Activated naive CD8-positive, alpha-beta T cell treated with anti-CD3 and anti-CD28 coated beads, Interleukin-2, amount 10 ng/mL, durations not matched to agents 7 days and 5 days (primary cell): Measurements from ENCODE around the gene HES1. TPM values are rescaled to one million over a fixed set of nuclear protein-coding genes. Genes with fewer than 3 reads are reported as not detected.
A peak's percentile ranks its signal among the peaks of the same experiment; 100 is the strongest.

ENCODE experiments used
- ATAC-seq: fragments of 150-1000 bp; cut with Tn5 transposase; one replicate; pipeline ENCODE4 v1.10.0; 2021; ENCODE audit warnings: low read depth, moderate library complexity
- POLR2A ChIA-PET: fragments of 350-600 bp; sonication (Branson Sonifier 250); formaldehyde crosslinking; loops from one replicate; lab custom pipeline; 2021; ENCODE audit warnings: antibody characterized with exemption; lab: Charles Lee
- DNase-seq: peaks from one replicate; pipeline ENCODE4 v3.0.0; 2021
- H3K27ac Mint-ChIP-seq: one replicate; pipeline ENCODE4 v1.8.0; 2022; ENCODE audit warnings: mild to moderate bottlenecking, mixed read lengths
- H3K27me3 Mint-ChIP-seq: one replicate; pipeline ENCODE4 v1.8.0; 2022; ENCODE audit warnings: mild to moderate bottlenecking, moderate library complexity, mixed read lengths
- H3K36me3 Mint-ChIP-seq: one replicate; pipeline ENCODE4 v1.8.0; 2021; ENCODE audit warnings: mild to moderate bottlenecking, mixed read lengths
- H3K4me1 Mint-ChIP-seq: one replicate; pipeline ENCODE4 v1.8.0; 2021; ENCODE audit warnings: mixed read lengths
- H3K4me3 Mint-ChIP-seq: one replicate; pipeline ENCODE4 v1.8.0; 2022; ENCODE audit warnings: mild to moderate bottlenecking, moderate library complexity, mixed read lengths
- H3K9me3 Mint-ChIP-seq: one replicate; pipeline ENCODE4 v1.8.0; 2021; ENCODE audit warnings: mixed read lengths
- total RNA-seq, 2 experiments: library from RNA; stranded (reverse); gene quantifications; one replicate each; pipeline ENCODE4 v1.2.3, GENCODE V29; 2021

The HES1 gene
- total RNA-seq, 2 experiments from 2014 or later: not detected

DNA sequence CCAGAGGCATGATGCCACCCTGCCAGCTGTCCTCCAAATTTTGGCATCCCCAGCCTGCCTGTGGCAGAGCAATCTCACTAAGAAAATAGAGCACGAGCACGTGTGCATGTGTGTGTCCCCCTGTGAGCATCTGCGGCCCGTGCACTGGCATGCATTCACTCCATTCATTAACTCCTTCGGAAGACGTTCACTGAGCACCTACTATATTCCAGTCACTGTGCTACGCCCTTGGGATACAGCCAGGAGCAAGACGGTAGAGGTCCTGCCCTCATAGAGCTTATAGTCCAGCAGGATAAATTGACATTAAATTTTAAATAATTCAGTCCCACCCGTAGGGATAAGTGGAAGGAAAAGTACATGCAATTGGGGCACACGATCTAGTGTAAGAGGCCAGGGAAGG is 40.0 kb upstream of the HES1 start:
- H3K4me1 Mint-ChIP-seq: peaks cover 8% of the 10 kb centered on the region
- H3K27ac Mint-ChIP-seq: no peak overlapping the region
- H3K36me3 Mint-ChIP-seq: peaks cover 1% of the 10 kb centered on the region
- H3K9me3 Mint-ChIP-seq: no peaks in the 10 kb centered on the region
- peaks cover 11% of the 10 kb centered on the region for H3K27me3 Mint-ChIP-seq
- H3K4me3 Mint-ChIP-seq: no peak overlapping the region
- POLR2A ChIA-PET: no interaction called here
- ATAC-seq (no peak), DNase-seq (no peak)

DNA sequence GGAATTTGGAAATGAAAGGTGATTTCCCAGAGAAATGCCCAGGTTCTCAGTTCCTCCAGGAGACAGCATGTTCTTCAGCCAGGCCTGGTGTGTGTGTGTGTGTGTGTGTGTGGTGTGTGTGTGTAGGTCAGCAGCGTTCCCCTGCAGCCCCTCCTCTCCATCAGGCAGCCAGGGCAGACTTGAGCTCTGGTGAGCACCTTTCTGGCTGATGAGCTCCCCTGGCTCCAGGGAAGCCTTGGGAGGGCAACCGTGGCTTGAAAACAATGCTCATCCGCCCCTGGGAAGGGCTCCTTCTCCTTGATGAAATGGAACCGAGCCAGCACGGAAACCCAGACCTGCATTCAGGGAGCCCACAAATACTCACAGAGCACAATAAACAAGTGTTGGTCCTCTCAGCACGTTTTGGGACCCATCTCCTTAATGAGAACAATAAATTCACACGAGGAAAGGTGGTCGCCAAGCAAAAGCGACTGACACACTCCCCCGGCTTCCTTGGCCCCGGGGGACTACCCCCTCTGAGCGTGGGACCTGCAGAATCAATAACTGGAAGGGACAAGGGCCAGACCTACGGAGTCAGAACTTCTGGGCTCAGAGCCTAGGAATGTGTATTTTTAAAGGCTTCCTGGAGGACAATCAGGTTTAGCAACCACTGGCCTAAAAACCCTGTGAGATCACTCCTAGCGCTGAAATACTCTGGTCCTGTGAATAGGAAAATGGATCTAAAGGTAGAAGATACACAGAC is 38.6 kb upstream of the HES1 start:
- peaks cover 12% of the 10 kb centered on the region for H3K27me3 Mint-ChIP-seq
- POLR2A ChIA-PET: no interaction called here

DNA sequence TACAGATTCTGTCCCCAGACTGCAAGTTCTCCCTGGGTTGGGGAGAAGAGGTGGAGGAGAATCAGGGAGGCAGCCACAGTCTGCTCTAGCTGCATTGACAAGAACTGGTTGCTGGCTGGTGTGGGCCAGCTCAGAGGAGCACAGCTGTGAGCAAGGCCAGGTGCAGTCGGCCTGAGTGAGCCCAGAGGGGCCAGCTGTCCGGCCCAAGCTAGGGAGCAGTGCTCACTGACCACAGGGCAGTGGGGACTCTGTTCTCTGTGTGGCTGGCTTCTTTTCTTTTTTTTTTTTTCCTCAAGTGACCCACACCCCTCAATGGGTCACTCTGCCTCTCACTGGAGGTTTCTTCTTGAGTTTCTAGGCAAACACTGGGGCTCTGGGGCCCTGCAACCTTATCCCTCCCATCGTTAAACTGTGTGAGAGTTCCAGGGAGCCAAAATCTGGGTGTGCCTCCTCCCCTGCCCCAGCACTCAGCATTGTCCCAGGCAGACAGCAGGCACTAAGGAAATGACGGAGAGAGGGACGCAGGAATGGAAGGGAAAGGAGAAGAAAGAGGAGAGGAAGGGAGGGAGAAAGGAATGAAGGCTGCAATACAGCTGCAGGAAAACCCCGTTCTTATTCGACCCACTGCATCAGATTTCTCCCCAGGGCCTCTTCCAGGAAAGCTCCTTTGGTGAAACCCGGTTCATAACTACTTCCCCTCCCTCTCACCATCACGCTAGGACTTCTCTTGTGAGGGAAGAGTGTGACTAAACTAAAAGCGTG is 37.7 kb upstream of the HES1 start:
- POLR2A ChIA-PET: no interaction called here
- ATAC-seq (no peak), DNase-seq (no peak)
- Mint-ChIP-seq H3K4me1 (peaks cover 9% of the 10 kb centered on the region), H3K27ac (no peak overlapping the region), H3K36me3 (peaks cover 1% of the 10 kb centered on the region), H3K4me3 (no peak overlapping the region), H3K27me3 (peaks cover 20% of the 10 kb centered on the region), H3K9me3 (no peaks in the 10 kb centered on the region)

More for the DNA sequence above, 38.6 kb upstream of the HES1 start:
- no peak for DNase-seq
- Mint-ChIP-seq H3K4me3 (no peak overlapping the region), H3K9me3 (no peaks in the 10 kb centered on the region), H3K4me1 (peaks cover 8% of the 10 kb centered on the region), H3K27ac (no peak overlapping the region), H3K36me3 (peaks cover 1% of the 10 kb centered on the region)
- ATAC-seq: no peak

DNA sequence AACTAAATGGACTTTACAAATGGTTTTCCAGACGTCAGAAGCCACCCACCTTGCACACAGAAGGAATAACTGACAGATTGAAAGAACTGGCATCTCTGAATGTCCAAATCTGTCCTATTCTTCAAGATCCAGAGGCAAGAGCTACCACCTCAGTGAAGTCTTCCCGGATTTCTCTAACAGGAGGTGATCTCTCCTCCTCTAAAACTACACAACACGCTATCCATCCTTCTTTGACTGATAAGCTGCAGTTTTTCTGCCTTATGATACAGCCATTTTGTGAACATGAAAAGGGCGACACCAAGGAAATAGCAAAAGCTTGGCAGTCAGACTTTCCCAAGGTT is 37.1 kb upstream of the HES1 start:
- Mint-ChIP-seq H3K27me3 (peaks cover 24% of the 10 kb centered on the region), H3K4me3 (no peak overlapping the region)
- POLR2A ChIA-PET: no interaction called here

DNA sequence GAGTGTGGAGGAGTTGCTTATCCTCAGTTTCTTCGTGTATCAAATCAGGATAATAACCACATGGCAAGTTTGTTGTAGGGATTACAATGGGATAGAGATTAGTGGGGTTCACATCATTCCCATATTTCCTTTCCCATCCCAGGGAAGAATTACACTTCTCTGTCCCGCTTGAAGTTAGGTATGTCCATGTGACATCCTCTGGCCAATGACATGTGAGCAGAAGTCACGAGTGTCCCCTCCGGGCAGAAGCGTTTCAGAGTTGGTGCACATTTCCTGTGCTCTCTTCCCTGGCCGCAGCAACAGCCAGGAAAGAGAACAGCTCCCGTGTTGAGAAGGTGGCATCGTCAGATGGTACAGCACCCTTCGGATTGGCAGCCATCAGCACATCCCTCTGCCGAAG is 36.7 kb upstream of the HES1 start:
- DNase-seq (no peak), ATAC-seq (no peak)
- no peak overlapping the region for H3K27ac Mint-ChIP-seq
- H3K36me3 Mint-ChIP-seq: peaks cover 1% of the 10 kb centered on the region
- H3K9me3 Mint-ChIP-seq: no peaks in the 10 kb centered on the region
- H3K4me3 Mint-ChIP-seq: no peak overlapping the region
- H3K4me1 Mint-ChIP-seq: peaks cover 13% of the 10 kb centered on the region
- POLR2A ChIA-PET: no interaction called here
- H3K27me3 Mint-ChIP-seq: peaks cover 26% of the 10 kb centered on the region

More for the DNA sequence above, 37.1 kb upstream of the HES1 start:
- peaks cover 1% of the 10 kb centered on the region for H3K36me3 Mint-ChIP-seq
- H3K4me1 Mint-ChIP-seq: peaks cover 13% of the 10 kb centered on the region
- H3K9me3 Mint-ChIP-seq: no peaks in the 10 kb centered on the region
- DNase-seq (no peak), ATAC-seq (no peak)
- no peak overlapping the region for H3K27ac Mint-ChIP-seq

DNA sequence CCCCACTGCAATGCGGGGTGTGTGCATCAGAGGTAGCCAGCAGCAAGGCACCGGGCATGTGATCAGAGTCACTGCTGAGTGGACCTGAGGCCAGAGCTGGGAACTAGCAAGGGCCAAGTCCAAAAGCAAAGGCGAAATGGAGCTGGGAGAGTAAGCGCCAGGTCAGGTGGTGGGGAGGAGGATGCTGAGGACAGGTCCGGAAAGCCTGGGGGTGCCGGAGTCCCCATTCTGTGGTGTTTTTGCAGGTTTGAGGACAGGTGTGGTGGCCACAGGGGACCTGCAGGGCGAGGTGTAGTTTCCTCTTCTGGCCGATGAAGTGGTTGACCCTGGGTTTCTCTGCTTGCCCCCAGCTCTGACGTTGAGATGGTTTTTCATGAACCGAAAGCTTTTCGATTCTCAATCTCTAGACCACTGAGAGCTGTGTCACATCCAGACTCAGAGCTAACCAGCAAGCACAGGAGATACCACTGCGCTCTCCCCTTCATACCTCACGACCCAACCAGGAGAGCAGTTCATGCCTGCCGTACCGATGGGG is 35.0 kb upstream of the HES1 start:
- no peaks in the 10 kb centered on the region for H3K9me3 Mint-ChIP-seq
- peaks cover under 1% of the 10 kb centered on the region for H3K36me3 Mint-ChIP-seq

DNA sequence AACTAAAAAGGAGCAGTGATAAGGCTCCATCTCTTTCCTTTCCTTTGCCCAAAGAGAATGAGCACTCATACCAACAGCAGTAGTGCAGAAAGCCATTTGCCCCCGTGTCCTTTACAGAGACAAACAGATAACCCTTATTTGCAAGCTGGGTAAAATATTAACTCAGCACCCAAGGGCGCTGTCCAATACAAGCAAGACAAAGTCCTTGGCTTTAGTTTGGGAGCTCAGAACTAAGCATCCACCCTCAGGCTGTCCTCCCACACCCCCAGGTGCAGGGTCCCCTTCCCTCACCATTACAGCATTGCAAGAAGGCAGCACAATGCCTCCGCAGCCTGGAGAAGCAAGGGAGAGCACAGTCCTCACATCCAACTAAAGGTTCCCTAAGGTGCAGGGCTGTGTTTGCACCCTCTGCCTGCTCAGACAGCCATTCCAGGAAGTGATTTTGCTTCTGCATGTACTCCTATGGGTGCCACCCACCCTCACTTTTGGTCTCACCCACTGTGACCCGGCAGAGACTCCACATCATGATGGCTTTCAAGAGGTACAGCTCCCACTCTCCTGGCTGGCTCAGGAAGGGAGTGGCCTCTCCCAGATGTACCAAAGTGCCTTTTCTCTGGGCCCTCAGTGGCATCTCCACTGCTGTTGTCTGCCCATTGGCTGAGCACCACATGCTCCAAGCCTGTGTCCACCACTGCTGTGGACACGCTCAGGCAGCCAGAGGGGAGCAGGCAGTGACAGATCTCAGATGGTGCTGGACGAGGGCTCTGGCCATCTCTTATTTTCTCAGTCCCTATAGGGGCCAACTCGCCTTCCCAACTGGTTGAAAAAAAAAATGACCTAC is 34.1 kb upstream of the HES1 start:
- no peak overlapping the region for H3K4me3 Mint-ChIP-seq
- no peak for DNase-seq
- no peak for ATAC-seq
- POLR2A ChIA-PET: no interaction called here
- no peaks in the 10 kb centered on the region for H3K9me3 Mint-ChIP-seq
- H3K27ac Mint-ChIP-seq: no peak overlapping the region
- H3K4me1 Mint-ChIP-seq: peaks cover 9% of the 10 kb centered on the region
- no peaks in the 10 kb centered on the region for H3K36me3 Mint-ChIP-seq
- peaks cover 42% of the 10 kb centered on the region for H3K27me3 Mint-ChIP-seq

More for the DNA sequence above, 35.0 kb upstream of the HES1 start:
- POLR2A ChIA-PET: no interaction called here
- H3K4me1 Mint-ChIP-seq: peaks cover 9% of the 10 kb centered on the region
- no peak overlapping the region for H3K27ac Mint-ChIP-seq
- no peak for DNase-seq
- peaks cover 37% of the 10 kb centered on the region for H3K27me3 Mint-ChIP-seq
- no peak for ATAC-seq
- no peak overlapping the region for H3K4me3 Mint-ChIP-seq

DNA sequence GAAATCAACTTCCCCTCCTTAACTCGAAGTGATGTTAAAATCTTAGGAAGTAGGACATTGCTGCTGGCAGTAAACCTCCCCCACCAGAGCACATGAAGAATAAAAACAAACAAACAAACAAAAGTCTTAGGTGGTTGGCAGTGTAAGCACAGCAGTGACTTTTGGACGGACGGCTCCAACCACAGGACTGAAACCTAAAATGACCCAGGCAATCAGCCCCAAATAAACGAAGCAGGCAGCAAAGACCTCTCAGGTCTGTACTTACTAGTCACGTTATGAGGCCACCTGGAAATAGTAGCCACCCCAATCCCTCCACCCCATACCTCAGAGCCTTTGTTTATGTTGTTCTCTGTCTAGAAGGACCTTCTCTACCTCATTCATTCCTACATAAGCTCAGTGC is 33.5 kb upstream of the HES1 start:
- DNase-seq (no peak), ATAC-seq (no peak)
- POLR2A ChIA-PET: no interaction called here
- peaks cover 9% of the 10 kb centered on the region for H3K4me1 Mint-ChIP-seq
- H3K27me3 Mint-ChIP-seq: peaks cover 42% of the 10 kb centered on the region
- no peaks in the 10 kb centered on the region for H3K36me3 Mint-ChIP-seq
- H3K27ac Mint-ChIP-seq: no peak overlapping the region
- no peaks in the 10 kb centered on the region for H3K9me3 Mint-ChIP-seq
- H3K4me3 Mint-ChIP-seq: no peak overlapping the region

DNA sequence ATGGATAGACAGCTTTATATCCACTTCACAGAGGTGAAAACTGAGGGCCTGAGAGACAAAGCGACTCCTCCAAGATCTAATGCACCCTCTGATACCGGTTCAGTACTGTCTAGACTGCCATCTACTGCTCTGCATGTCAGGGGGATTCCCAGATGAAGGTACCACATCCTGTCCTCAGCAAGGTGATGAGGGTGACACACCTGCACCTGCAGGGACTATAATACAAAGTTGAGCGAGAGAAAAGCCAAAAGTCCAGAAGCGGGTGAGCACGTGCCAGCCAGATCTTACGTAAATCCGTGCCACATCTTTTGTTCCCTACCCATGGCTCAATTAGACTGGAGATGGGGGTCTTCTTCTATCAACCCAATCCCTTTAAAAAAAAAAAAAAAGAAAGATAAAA is 32.4 kb upstream of the HES1 start:
- peak; percentile 81 for ATAC-seq
- Mint-ChIP-seq H3K27ac (peak overlapping the region; percentile 25), H3K27me3 (peaks cover 44% of the 10 kb centered on the region), H3K4me1 (peaks cover 7% of the 10 kb centered on the region), H3K9me3 (no peaks in the 10 kb centered on the region), H3K4me3 (no peak overlapping the region), H3K36me3 (no peaks in the 10 kb centered on the region)
- POLR2A ChIA-PET: no interaction called here
- no peak for DNase-seq

DNA sequence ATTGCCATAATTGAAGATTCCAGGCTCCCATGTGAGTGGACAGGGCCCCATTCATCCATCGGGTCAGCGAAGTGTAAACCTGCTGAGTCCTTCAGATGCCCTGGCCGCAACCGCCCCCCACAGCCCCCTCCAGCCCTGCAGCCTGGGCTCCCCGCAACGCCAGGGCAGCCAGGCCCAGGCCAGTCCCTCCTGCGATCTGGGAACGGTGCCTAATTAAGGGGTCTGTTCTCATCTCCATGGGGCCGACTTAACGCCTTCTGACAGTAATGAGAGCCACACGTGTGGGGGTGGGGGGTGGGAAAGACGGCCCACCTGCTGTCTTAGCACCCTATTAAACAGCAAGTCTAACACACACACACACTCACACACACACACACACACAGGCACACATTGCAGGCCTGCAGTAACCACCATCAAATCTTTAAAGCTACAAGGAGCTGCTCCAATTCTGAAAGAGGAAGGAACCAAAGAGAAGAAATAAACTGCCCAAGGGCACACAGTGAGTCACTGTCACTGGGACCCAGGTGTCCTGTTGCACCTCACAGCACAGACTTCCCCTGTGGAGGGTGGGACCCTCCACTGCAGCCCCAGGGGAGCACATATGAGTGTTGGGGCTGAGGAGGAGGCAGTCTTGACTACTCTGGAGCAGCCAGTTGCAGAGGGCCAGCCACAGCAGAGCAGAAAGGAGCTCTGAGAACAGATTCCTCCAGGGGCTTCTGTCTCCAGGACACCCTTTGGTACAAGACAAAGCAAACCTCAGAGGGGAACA is 31.8 kb upstream of the HES1 start:
- Mint-ChIP-seq H3K27me3 (peaks cover 43% of the 10 kb centered on the region), H3K27ac (no peak overlapping the region), H3K9me3 (no peaks in the 10 kb centered on the region), H3K36me3 (no peaks in the 10 kb centered on the region), H3K4me1 (peaks cover 4% of the 10 kb centered on the region), H3K4me3 (no peak overlapping the region)
- POLR2A ChIA-PET: no interaction called here
- ATAC-seq (no peak), DNase-seq (no peak)

DNA sequence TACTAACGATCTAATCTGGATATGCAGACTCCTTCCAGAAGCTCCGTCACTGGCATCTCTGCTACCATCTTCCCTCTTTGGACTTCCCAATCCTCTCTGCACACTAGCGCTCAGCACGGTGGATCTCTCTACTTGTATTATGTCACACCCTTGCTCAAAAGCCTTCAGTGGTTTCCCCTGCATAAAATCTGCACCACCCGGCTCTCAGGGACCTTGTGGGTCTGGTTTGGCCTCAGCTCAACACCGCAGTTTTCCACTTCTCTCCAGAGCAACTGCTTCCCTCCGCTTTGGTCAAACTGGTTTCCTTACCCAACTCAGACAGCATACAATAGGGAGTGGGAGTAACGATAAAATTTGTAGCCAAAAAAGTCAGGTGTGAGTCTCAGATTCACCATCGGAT is 30.7 kb upstream of the HES1 start:
- DNase-seq (no peak), ATAC-seq (no peak)
- Mint-ChIP-seq H3K4me1 (peaks cover 4% of the 10 kb centered on the region), H3K4me3 (no peak overlapping the region), H3K27ac (no peak overlapping the region), H3K9me3 (no peaks in the 10 kb centered on the region), H3K36me3 (no peaks in the 10 kb centered on the region), H3K27me3 (peaks cover 37% of the 10 kb centered on the region)
- POLR2A ChIA-PET: no interaction called here

DNA sequence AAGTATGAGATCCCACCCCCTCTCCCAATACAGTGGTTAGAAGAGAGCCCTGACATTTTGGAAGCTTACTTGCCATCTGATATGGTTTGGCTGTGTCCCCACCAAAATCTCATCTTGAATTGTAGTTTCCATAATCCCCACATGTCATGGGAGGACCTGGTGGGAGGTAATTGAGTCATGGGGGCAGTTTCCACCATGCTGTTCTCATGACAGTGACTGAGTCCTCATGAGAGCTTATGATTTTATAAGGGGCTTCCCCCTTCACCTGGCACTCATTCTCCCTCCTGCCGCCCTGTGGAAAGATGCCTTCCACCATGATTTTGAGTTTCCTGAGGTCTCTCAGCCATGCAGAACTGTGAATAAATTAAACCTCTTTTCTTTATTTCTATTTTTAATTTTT is 28.8 kb upstream of the HES1 start:
- DNase-seq (no peak), ATAC-seq (no peak)
- Mint-ChIP-seq H3K4me3 (no peak overlapping the region), H3K27ac (no peak overlapping the region), H3K4me1 (peaks cover 4% of the 10 kb centered on the region), H3K36me3 (no peaks in the 10 kb centered on the region), H3K27me3 (peaks cover 35% of the 10 kb centered on the region), H3K9me3 (no peaks in the 10 kb centered on the region)
- POLR2A ChIA-PET: no interaction called here
